Endothelial cell of umbilical vein (primary cell): ENCODE data around the gene RER1. TPM values are rescaled to one million over a fixed set of nuclear protein-coding genes. Genes with fewer than 3 reads are reported as not detected.

ENCODE experiments used
- BruUV-seq: library from RNA; stranded (reverse); fragments of 400-500 nt; replicated peaks from 2 replicates; lab custom pipeline; 2021; lab: Mats Ljungman, UMichigan
- CTCF ChIA-PET: fragments of 300-600, 350-600 bp; sonication (Branson Sonifier 250); formaldehyde crosslinking; loops from one replicate; lab custom pipeline; 2021; ENCODE audit warnings: antibody characterized with exemption, inconsistent platforms; lab: Charles Lee
- POLR2A ChIA-PET: fragments of 300-600, 350-600 bp; sonication (Branson Sonifier 250); formaldehyde crosslinking; loops from one replicate; lab custom pipeline; 2021; ENCODE audit warnings: antibody characterized with exemption, inconsistent platforms; lab: Charles Lee
- DNase-seq: peaks from one replicate; pipeline ENCODE4 v3.0.0-alpha.2; 2011; ENCODE audit warnings: low read depth, low spot score
- FAIRE-seq: peaks from 2 replicates; lab custom pipeline; 2011; peaks lifted over from hg19 to GRCh38; lab: Jason Lieb, UNC
- H2AFZ ChIP-seq: 2 replicates; pipeline ENCODE4 v1.6.0; 2012; ENCODE audit warnings: low read depth, low read length, control low read depth, inconsistent platforms
- H3K27ac ChIP-seq: 2 replicates; pipeline ENCODE4 v1.5.1; 2011; ENCODE audit warnings: low read depth, mild to moderate bottlenecking, control low read depth, low read length, moderate library complexity; ENCODE audit not compliant: insufficient read depth
- H3K27me3 ChIP-seq, 2 experiments: 2 replicates each; pipeline versions ENCODE4 v1.6.0 to v1.6.1; 2011; ENCODE audit warnings: low read length in 2 of 2, mixed read lengths in 1 of 2; ENCODE audit not compliant: control insufficient read depth in 2 of 2, insufficient read depth in 2 of 2
- H3K36me3 ChIP-seq, 2 experiments: 2 replicates in 1 of 2; 3 replicates in 1 of 2; pipeline ENCODE4 v1.5.1; 2011; ENCODE audit warnings: low read length in 2 of 2, mild to moderate bottlenecking in 1 of 2, moderate library complexity in 1 of 2; ENCODE audit not compliant: control insufficient read depth in 2 of 2, insufficient read depth in 2 of 2; ENCODE audit errors: extremely low read depth in 1 of 2
- H3K4me1 ChIP-seq: 3 replicates; pipeline ENCODE4 v1.5.1; 2011; ENCODE audit warnings: mild to moderate bottlenecking, low read length; ENCODE audit not compliant: control insufficient read depth, insufficient read depth; ENCODE audit errors: extremely low read depth
- H3K4me2 ChIP-seq: 2 replicates; pipeline ENCODE4 v1.6.1; 2011; ENCODE audit warnings: low read length, control low read depth, mixed read lengths; ENCODE audit not compliant: insufficient read depth
- H3K4me3 ChIP-seq, 3 experiments: fragments of 200-600 bp in 1 of 3; sonication (generic), shearing (Covaris generic) in 1 of 3; replicated peaks in 1 of 3; 2 replicates each; pipeline ENCODE4 v1.5.1; 2011 to 2016; ENCODE audit warnings: control low read depth in 3 of 3, low read length in 3 of 3, mild to moderate bottlenecking in 2 of 3, inconsistent platforms in 1 of 3, low read depth in 1 of 3, moderate library complexity in 1 of 3; ENCODE audit not compliant: insufficient read depth in 1 of 3
- H3K79me2 ChIP-seq: 2 replicates; pipeline ENCODE4 v1.6.0; 2012; ENCODE audit warnings: low read length, inconsistent platforms; ENCODE audit not compliant: control insufficient read depth, insufficient read depth
- H3K9ac ChIP-seq: replicated peaks from 2 replicates; pipeline ENCODE3; 2011; ENCODE audit warnings: low read length, control low read depth; ENCODE audit not compliant: insufficient read depth; ENCODE audit errors: extremely low read depth
- H3K9me1 ChIP-seq: replicated peaks from 3 replicates; pipeline ENCODE4 v1.6.0; 2011; ENCODE audit warnings: mild to moderate bottlenecking, low read length; ENCODE audit not compliant: control insufficient read depth, insufficient read depth; ENCODE audit errors: extremely low read depth
- H3K9me3 ChIP-seq: replicated peaks from 2 replicates; pipeline ENCODE4 v1.5.1; 2012; ENCODE audit warnings: low read length, inconsistent platforms; ENCODE audit not compliant: control insufficient read depth, insufficient read depth
- H4K20me1 ChIP-seq: replicated peaks from 2 replicates; pipeline ENCODE3; 2011; ENCODE audit warnings: mild to moderate bottlenecking, low read length; ENCODE audit not compliant: control insufficient read depth, insufficient read depth; ENCODE audit errors: extremely low read depth
- EZH2 ChIP-seq: IDR thresholded peaks from 2 replicates; pipeline ENCODE4 v1.6.1; 2012; ENCODE audit warnings: borderline replicate concordance, low read depth, mild to moderate bottlenecking, moderate library complexity, low read length, inconsistent platforms; ENCODE audit not compliant: severe bottlenecking
- FOS ChIP-seq: IDR thresholded peaks from 2 replicates; pipeline ENCODE4 v1.6.1; 2011; ENCODE audit warnings: mild to moderate bottlenecking, low read length, moderate library complexity, borderline replicate concordance; ENCODE audit not compliant: insufficient read depth
- GATA2 ChIP-seq: IDR thresholded peaks from 2 replicates; pipeline ENCODE4 v1.7.0; 2011; ENCODE audit warnings: low read depth, mild to moderate bottlenecking, moderate library complexity, mixed read lengths, low read length; ENCODE audit not compliant: insufficient read length, insufficient read depth
- JUN ChIP-seq: IDR thresholded peaks from 2 replicates; pipeline ENCODE4 v1.6.1; 2011; ENCODE audit warnings: borderline replicate concordance, low read depth; ENCODE audit not compliant: insufficient read length, insufficient read depth
- MYC ChIP-seq: IDR thresholded peaks from one replicate; pipeline ENCODE4 v1.6.1; 2011; ENCODE audit warnings: mild to moderate bottlenecking, low read depth, low read length
- POLR2A ChIP-seq: IDR thresholded peaks from 2 replicates; pipeline ENCODE4 v1.6.1; 2012; ENCODE audit warnings: low read depth, mild to moderate bottlenecking, control low read depth, low read length
- POLR2AphosphoS5 ChIP-seq: IDR thresholded peaks from 2 replicates; pipeline ENCODE4 v1.6.1; 2012; ENCODE audit warnings: low read depth, mild to moderate bottlenecking, control low read depth, low read length, moderate library complexity; ENCODE audit not compliant: insufficient read depth
- dilution Hi-C: fragments of 300-500 bp; cut with MboI; formaldehyde crosslinking; loops from one replicate; pipeline ENCODE4 v1.15.0; 2019; ENCODE audit warnings: low sequenced_read_pairs; ENCODE audit not compliant: extremely low pct_ligation_motif_present
- intact Hi-C: fragments of 100-400 bp; cut with micrococcal nuclease; formaldehyde crosslinking; loops from one replicate; pipeline ENCODE4 v1.10.0; 2022
- polyA plus RNA-seq, 4 experiments: library from polyadenylated mRNA; depleted of rRNA in 3 of 4; stranded (reverse) in 3 of 4; unstranded in 1 of 4; fragments of >200 nt; gene quantifications; 2 replicates each; pipeline versions ENCODE4 v1.2.1 to v1.2.3, GENCODE V29; 2011 to 2012; ENCODE audit warnings: missing spikeins in 1 of 4
- total RNA-seq: library from RNA; stranded (reverse); gene quantifications from 2 replicates; pipeline ENCODE4 v1.2.3, GENCODE V29; 2021
- TF ChIP-seq, protein P1 (sequence below): IDR thresholded peaks from 2 replicates; pipeline ENCODE4 v1.6.1; 2011; ENCODE audit not compliant: insufficient read depth, insufficient read length
- TF ChIP-seq, protein P2 (sequence below), 2 donors: IDR thresholded peaks; 1 replicate in 1 of 2; 2 replicates in 1 of 2; pipeline ENCODE4 v1.5.1; 2011; ENCODE audit warnings: low read length in 2 of 2, mild to moderate bottlenecking in 2 of 2, moderate library complexity in 2 of 2, control low read depth in 1 of 2, inconsistent platforms in 1 of 2, low read depth in 1 of 2; ENCODE audit not compliant: insufficient read depth in 1 of 2; ENCODE audit errors: extremely low read depth in 1 of 2

RER1 gene
- total and polyA plus RNA-seq, 2 donors (not counting 3 experiments of a cell fraction or from before 2014, with no cell fraction given): 179 to 292 TPM

DNA sequence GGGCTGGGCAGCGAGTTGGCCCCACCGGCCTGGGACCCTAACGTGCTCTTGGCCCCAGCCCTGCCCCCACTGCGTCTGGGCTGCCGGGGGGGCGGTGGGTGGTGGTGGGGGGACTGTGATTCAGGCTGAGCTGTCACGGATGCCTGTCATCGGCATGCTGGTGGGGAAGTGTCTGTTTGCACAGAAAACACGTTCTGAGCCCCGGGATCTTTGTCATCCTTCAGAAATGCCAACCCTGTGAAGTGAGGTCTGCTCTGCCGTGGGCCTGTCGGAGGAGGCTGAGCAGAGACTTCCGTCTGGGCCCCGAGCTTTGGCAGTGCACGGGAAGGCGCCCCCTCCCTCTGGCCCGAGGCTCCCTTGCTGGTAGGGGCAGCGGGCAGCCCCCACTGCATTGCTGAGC is 60.1 kb downstream of the RER1 start:
- no peaks in the 10 kb centered on the region for H3K9me1 ChIP-seq
- ChIA-PET CTCF (interaction anchor here (0.6 to 0.8 kb wide), 2 partner anchors 37 to 97 kb away, joined by 3 read pairs; no protein-coding TSS in a partner anchor), POLR2A (no interaction called here)
- H2AFZ ChIP-seq: peak overlapping the region; percentile 32
- no peaks in the 10 kb centered on the region for H3K9me3 ChIP-seq
- peaks cover 27% of the 10 kb centered on the region for H3K4me1 ChIP-seq
- DNase-seq (peak; percentile 75), FAIRE-seq (peak; percentile 96)
- TF ChIP-seq, protein P1, sequence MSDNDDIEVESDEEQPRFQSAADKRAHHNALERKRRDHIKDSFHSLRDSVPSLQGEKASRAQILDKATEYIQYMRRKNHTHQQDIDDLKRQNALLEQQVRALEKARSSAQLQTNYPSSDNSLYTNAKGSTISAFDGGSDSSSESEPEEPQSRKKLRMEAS: no peak
- TF ChIP-seq JUN: peak; percentile 40
- TF ChIP-seq MYC: peak; percentile 84
- peak; percentile 88 for TF ChIP-seq POLR2AphosphoS5
- TF ChIP-seq POLR2A: peak; percentile 41
- no peak for TF ChIP-seq GATA2
- peak; percentile 83 for TF ChIP-seq FOS
- TF ChIP-seq, protein P2, sequence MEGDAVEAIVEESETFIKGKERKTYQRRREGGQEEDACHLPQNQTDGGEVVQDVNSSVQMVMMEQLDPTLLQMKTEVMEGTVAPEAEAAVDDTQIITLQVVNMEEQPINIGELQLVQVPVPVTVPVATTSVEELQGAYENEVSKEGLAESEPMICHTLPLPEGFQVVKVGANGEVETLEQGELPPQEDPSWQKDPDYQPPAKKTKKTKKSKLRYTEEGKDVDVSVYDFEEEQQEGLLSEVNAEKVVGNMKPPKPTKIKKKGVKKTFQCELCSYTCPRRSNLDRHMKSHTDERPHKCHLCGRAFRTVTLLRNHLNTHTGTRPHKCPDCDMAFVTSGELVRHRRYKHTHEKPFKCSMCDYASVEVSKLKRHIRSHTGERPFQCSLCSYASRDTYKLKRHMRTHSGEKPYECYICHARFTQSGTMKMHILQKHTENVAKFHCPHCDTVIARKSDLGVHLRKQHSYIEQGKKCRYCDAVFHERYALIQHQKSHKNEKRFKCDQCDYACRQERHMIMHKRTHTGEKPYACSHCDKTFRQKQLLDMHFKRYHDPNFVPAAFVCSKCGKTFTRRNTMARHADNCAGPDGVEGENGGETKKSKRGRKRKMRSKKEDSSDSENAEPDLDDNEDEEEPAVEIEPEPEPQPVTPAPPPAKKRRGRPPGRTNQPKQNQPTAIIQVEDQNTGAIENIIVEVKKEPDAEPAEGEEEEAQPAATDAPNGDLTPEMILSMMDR (IDR thresholded peaks at IDR 0.05; ENCODE audit: extremely low read depth in 1 of 2, insufficient read depth in 1 of 2, low read depth in 1 of 2, low read length in 2 of 2): no peak
- TF ChIP-seq EZH2: no peak
- H3K4me2 ChIP-seq: no peak overlapping the region
- no peaks in the 10 kb centered on the region for H3K27me3 ChIP-seq
- no peak overlapping the region for H3K4me3 ChIP-seq
- no TSS peak for BruUV-seq
- dilution Hi-C loops: no loop called here
- no peaks in the 10 kb centered on the region for H3K36me3 ChIP-seq
- peak overlapping the region; percentile 90 for H3K27ac ChIP-seq
- intact Hi-C loops: loop anchor here (2.0 kb wide), 2 partner anchors 39 to 95 kb away; partner anchors contain the start of gene PEX10
- no peaks in the 10 kb centered on the region for H4K20me1 ChIP-seq
- H3K9ac ChIP-seq: peak overlapping the region; percentile 37
- H3K79me2 ChIP-seq: no peaks in the 10 kb centered on the region
